Activated CD4-positive, alpha-beta T cell treated with anti-CD3 and anti-CD28 coated beads for 36 hours (primary cell): ENCODE data around the gene EIPR1. TPM values are rescaled to one million over a fixed set of nuclear protein-coding genes. Genes with fewer than 3 reads are reported as not detected.

Experiments used
- ATAC-seq: fragments of 200-7000 bp; cut with Tn5 transposase; one replicate; pipeline ENCODE4 v1.10.0; 2021; ENCODE audit warnings: mild to moderate bottlenecking, moderate library complexity
- CTCF ChIA-PET: fragments of 350-600 bp; sonication (Branson Sonifier 250); formaldehyde crosslinking; loops from one replicate; lab custom pipeline; 2021; ENCODE audit warnings: antibody characterized with exemption; lab: Charles Lee
- POLR2A ChIA-PET: fragments of 350-600 bp; sonication (Branson Sonifier 250); formaldehyde crosslinking; loops from one replicate; lab custom pipeline; 2021; ENCODE audit warnings: antibody characterized with exemption, inconsistent platforms; lab: Charles Lee
- DNase-seq: peaks from one replicate; pipeline ENCODE4 v3.0.0-alpha.2; 2020
- H3K27ac Mint-ChIP-seq: one replicate; pipeline ENCODE4 v1.8.0; 2021; ENCODE audit warnings: mixed read lengths
- H3K27me3 Mint-ChIP-seq: one replicate; pipeline ENCODE4 v1.8.0; 2021; ENCODE audit warnings: mixed read lengths
- H3K36me3 Mint-ChIP-seq: one replicate; pipeline ENCODE4 v1.8.0; 2021; ENCODE audit warnings: low read depth, mixed read lengths
- H3K4me1 Mint-ChIP-seq: one replicate; pipeline ENCODE4 v1.8.0; 2021; ENCODE audit warnings: mixed read lengths
- H3K4me3 Mint-ChIP-seq: one replicate; pipeline ENCODE4 v1.8.0; 2021; ENCODE audit warnings: mild to moderate bottlenecking, moderate library complexity, mixed read lengths
- H3K9me3 Mint-ChIP-seq: one replicate; pipeline ENCODE4 v1.8.0; 2021; ENCODE audit warnings: low read depth, mixed read lengths
- intact Hi-C, 2 experiments: fragments of 100-400 bp; cut with DNase I in 1 of 2; cut with micrococcal nuclease in 1 of 2; formaldehyde crosslinking; loops; one replicate each; pipeline versions ENCODE4 v1.14.2 to v1.15.1; 2022 to 2024; cut with DNase I, micrococcal nuclease
- total RNA-seq, 2 experiments: library from RNA; stranded (reverse); gene quantifications; one replicate each; pipeline ENCODE4 v1.2.3, GENCODE V29; 2021

The EIPR1 gene
- total RNA-seq, 2 experiments from 2014 or later, result 38.6 to 58.2 TPM

DNA sequence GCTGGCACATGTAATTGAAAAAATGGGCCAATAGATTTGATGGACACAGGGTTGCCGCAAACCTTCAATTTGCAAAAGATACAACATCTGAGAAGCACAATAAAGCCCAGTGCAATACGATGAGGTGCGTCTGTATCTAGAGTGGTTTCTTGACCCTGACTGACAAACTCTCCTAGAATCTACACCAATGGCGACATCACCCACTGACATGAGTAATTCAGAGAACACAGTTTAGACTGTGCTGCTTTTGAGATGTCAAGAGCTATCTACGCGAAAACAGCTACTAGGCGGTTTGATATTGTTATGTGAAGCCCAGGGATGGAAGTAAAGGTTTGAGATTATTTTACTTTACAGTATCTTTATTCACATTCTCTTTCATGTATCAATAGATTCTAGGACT is 104.9 kb downstream of the EIPR1 start:
- DNase-seq (no peak), ATAC-seq (peak; percentile 51)
- H3K27me3 Mint-ChIP-seq, result no peaks in the 10 kb centered on the region
- intact Hi-C loops, result no loop called here
- H3K4me1 Mint-ChIP-seq, result peaks cover 3% of the 10 kb centered on the region
- ChIA-PET CTCF (interaction anchor here (0.6 to 0.7 kb wide), 2 partner anchors 120 to 371 kb away, joined by 3 to 4 read pairs; no protein-coding TSS in a partner anchor), POLR2A (no interaction called here)
- H3K36me3 Mint-ChIP-seq, result peaks cover 48% of the 10 kb centered on the region
- H3K9me3 Mint-ChIP-seq, result peaks cover 13% of the 10 kb centered on the region
- no peak overlapping the region for H3K27ac Mint-ChIP-seq
- H3K4me3 Mint-ChIP-seq, result no peak overlapping the region

DNA sequence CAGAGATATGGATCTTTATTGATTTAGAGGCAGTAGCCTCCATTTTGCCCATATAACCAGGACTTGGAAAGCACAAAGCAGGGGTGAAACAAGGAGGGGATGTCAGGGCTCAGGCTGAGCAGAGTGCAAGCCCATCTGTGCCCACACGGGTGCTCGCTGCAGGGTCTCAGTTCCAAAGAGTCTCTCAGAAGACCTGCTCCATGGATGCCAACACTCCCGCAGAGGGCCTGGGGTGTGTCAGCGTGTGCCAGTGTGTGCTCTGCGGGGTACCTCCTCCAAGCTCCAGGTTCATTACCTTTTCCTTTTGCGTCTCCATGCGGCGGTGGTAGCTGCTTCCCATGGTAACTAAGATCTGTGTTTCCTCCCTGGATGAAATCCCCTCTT is 107.5 kb downstream of the EIPR1 start:
- peaks cover 35% of the 10 kb centered on the region for H3K36me3 Mint-ChIP-seq
- H3K27ac Mint-ChIP-seq, result no peak overlapping the region
- POLR2A ChIA-PET, result interaction anchor here (0.7 kb wide), 1 partner anchor 53 kb away, joined by 3 read pairs; no protein-coding TSS in a partner anchor
- peaks cover 3% of the 10 kb centered on the region for H3K4me1 Mint-ChIP-seq
- CTCF ChIA-PET, result no interaction called here
- no peaks in the 10 kb centered on the region for H3K27me3 Mint-ChIP-seq
- intact Hi-C loops, result no loop called here
- H3K9me3 Mint-ChIP-seq, result peaks cover 4% of the 10 kb centered on the region
- no peak for DNase-seq
- no peak overlapping the region for H3K4me3 Mint-ChIP-seq
- ATAC-seq, result no peak

- Mint-ChIP-seq H3K9me3 (peaks cover 2% of the 10 kb centered on the region), H3K36me3 (peaks cover 31% of the 10 kb centered on the region), H3K27ac (no peak overlapping the region), H3K27me3 (no peaks in the 10 kb centered on the region), H3K4me1 (peaks cover 3% of the 10 kb centered on the region), H3K4me3 (no peak overlapping the region)
- intact Hi-C loops, result no loop called here
- DNase-seq (no peak), ATAC-seq (no peak)
- POLR2A ChIA-PET, result interaction anchor here (0.7 kb wide), 1 partner anchor 52 kb away, joined by 3 read pairs; no protein-coding TSS in a partner anchor
- CTCF ChIA-PET, result interaction anchor here (0.6 kb wide), 1 partner anchor 73 kb away, joined by 5 read pairs; no protein-coding TSS in a partner anchor
Measured at GRCh38 chr2:3269425-3270094, 108.1 kb downstream of the EIPR1 start.

DNA sequence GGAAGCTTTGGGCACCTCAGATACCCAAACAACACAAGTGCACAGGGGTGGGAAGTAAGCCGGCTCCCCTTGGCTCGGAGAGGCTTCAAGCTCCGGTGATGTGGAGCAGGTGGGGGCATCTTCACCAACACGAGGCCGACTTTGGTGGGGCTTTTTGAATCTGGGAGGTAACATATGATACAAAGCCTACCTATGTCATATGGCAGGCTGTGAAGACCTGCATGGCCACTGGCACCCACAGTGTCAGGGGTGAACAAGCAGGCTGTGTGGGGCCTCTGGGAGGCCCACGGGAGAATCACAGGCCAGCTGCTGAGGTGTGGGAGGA is 109.0 kb downstream of the EIPR1 start:
- H3K36me3 Mint-ChIP-seq, result peaks cover 28% of the 10 kb centered on the region
- H3K4me1 Mint-ChIP-seq, result peaks cover 3% of the 10 kb centered on the region
- peaks cover 2% of the 10 kb centered on the region for H3K9me3 Mint-ChIP-seq
- no peak overlapping the region for H3K4me3 Mint-ChIP-seq
- intact Hi-C loops, result no loop called here
- no peak overlapping the region for H3K27ac Mint-ChIP-seq
- no peaks in the 10 kb centered on the region for H3K27me3 Mint-ChIP-seq
- ChIA-PET POLR2A (no interaction called here), CTCF (no interaction called here)
- DNase-seq (no peak), ATAC-seq (no peak)

- Mint-ChIP-seq H3K4me3 (no peak overlapping the region), H3K4me1 (peaks cover 3% of the 10 kb centered on the region), H3K27ac (no peak overlapping the region), H3K27me3 (no peaks in the 10 kb centered on the region), H3K36me3 (peaks cover 30% of the 10 kb centered on the region), H3K9me3 (peaks cover 2% of the 10 kb centered on the region)
- no peak for ATAC-seq
- intact Hi-C loops, result no loop called here
- POLR2A ChIA-PET, result no interaction called here
- DNase-seq, result no peak
- CTCF ChIA-PET, result no interaction called here
Measured at GRCh38 chr2:3267869-3268704, 109.5 kb downstream of the EIPR1 start.

- POLR2A ChIA-PET, result no interaction called here
Measured at GRCh38 chr2:3266925-3267867, 110.4 kb downstream of the EIPR1 start.

DNA sequence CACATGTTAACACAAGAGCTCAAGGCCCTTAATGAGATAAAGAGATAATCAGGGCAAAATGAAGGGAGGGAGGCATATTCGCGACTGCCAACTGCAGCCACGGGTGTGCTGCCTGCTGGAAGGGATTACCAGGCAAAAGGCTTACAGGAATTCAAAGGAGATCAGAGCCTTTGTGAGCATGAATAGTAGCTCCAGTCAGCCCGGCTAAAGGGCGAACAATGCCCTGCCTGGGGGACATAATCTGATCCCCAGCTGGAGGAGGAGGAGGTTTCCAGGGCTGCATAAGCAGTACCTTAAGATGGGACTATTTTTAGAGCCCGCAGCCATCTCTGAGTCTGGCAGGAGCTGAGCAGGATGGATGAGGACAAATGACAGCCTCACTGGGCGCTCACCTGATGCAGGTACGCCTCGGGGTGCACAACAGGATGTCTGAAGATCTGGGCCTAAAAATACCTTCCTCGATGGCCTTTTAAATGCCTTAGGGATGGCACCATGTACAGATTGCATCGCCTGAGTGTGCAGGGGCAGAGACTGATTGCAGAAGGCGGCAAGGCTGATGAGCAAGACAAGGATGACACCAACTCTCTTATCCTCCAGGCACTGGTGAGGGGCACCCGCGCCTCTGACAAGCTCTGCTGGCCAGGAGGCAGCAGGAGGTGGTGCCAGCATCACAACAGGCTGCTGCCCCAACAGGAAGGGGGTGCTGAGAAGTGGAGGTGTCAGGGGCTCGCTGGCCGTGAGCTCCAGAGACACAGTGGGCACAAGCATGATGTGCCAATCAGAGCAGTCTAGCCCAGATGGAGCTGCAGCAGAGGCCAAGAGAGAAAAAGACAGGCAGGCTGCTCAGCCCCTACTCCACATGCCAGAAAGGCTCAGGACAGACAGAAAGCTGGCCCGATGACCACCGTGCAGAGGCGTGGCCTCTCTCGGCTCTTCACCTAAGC is 111.4 kb downstream of the EIPR1 start:
- no peaks in the 10 kb centered on the region for H3K9me3 Mint-ChIP-seq
- H3K4me3 Mint-ChIP-seq, result no peak overlapping the region
- no peaks in the 10 kb centered on the region for H3K27me3 Mint-ChIP-seq
- H3K27ac Mint-ChIP-seq, result no peak overlapping the region
- ATAC-seq (no peak), DNase-seq (no peak)
- peaks cover 22% of the 10 kb centered on the region for H3K36me3 Mint-ChIP-seq
- ChIA-PET POLR2A (no interaction called here), CTCF (interaction anchor here (1.1 kb wide), 1 partner anchor 24 kb away, joined by 3 read pairs; no protein-coding TSS in a partner anchor)
- intact Hi-C loops, result no loop called here
- H3K4me1 Mint-ChIP-seq, result no peaks in the 10 kb centered on the region

More at GRCh38 chr2:3266925-3267867, 110.4 kb downstream of the EIPR1 start:
- no peaks in the 10 kb centered on the region for H3K9me3 Mint-ChIP-seq
- DNase-seq (no peak), ATAC-seq (no peak)
- no peaks in the 10 kb centered on the region for H3K27me3 Mint-ChIP-seq
- no peak overlapping the region for H3K27ac Mint-ChIP-seq
- peaks cover 29% of the 10 kb centered on the region for H3K36me3 Mint-ChIP-seq
- intact Hi-C loops, result no loop called here
- H3K4me1 Mint-ChIP-seq, result no peaks in the 10 kb centered on the region
- CTCF ChIA-PET, result no interaction called here
- no peak overlapping the region for H3K4me3 Mint-ChIP-seq

DNA sequence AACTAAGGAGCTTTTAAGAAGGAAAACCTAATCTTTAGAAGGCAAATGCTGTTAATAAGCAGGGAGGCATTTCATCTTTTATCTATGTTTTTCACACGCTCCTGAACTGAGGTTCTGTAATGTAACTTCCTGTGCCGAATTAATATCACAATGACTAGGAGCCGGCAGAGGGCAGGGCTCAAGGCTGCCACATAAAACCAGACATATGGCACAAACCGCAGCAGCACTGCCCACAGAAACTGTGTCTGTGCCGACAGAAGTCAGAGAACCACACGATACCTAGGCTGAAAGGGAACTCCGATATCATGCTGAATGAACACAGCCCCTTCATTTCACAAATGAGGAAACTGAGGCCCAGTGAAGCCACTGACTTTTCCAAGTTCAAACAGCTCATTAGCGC is 112.1 kb downstream of the EIPR1 start:
- Mint-ChIP-seq H3K4me3 (no peak overlapping the region), H3K27ac (no peak overlapping the region), H3K36me3 (peaks cover 21% of the 10 kb centered on the region), H3K4me1 (no peaks in the 10 kb centered on the region), H3K27me3 (no peaks in the 10 kb centered on the region), H3K9me3 (no peaks in the 10 kb centered on the region)
- POLR2A ChIA-PET, result no interaction called here
- CTCF ChIA-PET, result interaction anchor here (1.1 kb wide), 1 partner anchor 24 kb away, joined by 3 read pairs; no protein-coding TSS in a partner anchor
- no peak for DNase-seq
- intact Hi-C loops, result no loop called here
- ATAC-seq, result no peak

DNA sequence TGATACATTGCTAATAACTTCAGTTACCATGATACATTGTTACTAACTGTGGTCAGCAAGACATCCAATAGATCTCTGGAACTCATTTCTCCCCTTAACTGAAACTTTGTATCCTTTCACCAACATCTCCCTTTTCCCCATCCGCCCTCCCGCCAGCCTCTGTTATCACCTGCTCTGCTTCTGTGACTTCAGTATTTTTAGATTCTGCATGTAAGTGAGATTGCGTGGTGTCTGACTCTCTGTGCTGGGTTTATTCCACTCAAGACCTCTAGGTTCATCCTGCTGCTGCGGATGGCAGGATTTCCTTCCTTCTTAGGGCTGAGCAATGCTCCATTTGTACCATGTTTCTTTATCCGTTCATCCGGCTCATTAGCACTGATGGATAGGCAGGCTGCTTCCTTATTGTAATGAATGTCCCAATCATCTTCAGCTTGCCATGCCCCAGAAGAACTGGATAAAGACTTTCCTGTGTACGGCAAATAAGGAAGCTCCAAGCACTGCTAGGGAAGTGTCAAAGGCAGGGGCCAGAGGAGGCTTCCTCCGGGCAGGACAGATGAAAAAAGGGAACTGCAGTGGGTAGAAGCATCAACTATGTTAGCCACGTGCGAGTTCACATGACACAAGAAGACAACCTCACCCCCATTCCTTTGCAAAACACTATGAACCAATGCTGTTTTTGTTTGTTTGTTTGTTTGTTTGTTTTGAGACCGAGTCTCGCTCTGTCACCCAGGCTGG is 113.4 kb downstream of the EIPR1 start:
- POLR2A ChIA-PET, result no interaction called here
- CTCF ChIA-PET, result no interaction called here
- intact Hi-C loops, result no loop called here
- ATAC-seq (no peak), DNase-seq (no peak)
- Mint-ChIP-seq H3K4me1 (peaks cover 4% of the 10 kb centered on the region), H3K36me3 (peaks cover 18% of the 10 kb centered on the region), H3K27ac (no peak overlapping the region), H3K4me3 (no peak overlapping the region), H3K9me3 (no peaks in the 10 kb centered on the region), H3K27me3 (no peaks in the 10 kb centered on the region)

DNA sequence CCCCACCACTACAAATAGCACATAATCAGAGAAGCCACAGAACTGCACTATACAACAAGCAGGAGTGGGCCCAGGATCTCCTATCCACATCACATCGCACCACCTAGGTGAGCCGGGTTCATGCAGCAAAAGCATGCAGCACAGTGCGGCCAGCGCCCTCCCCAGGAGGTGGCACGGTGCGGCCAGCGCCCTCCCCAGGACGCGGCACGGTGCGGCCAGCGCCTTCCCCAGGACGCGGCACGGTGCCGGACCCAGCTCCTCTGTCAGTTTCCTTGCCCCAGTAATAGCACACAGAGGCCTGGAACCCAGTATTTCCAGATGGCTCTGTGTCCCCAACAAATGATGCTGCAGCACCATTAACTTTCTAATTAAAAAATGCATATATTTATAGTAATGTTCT is 114.1 kb downstream of the EIPR1 start:
- Mint-ChIP-seq H3K4me1 (peaks cover 9% of the 10 kb centered on the region), H3K9me3 (no peaks in the 10 kb centered on the region), H3K27ac (no peak overlapping the region), H3K4me3 (no peak overlapping the region), H3K36me3 (peaks cover 19% of the 10 kb centered on the region), H3K27me3 (no peaks in the 10 kb centered on the region)
- DNase-seq (no peak), ATAC-seq (no peak)
- ChIA-PET CTCF (interaction anchor here (0.5 kb wide), 1 partner anchor 9 kb away, joined by 5 read pairs; no protein-coding TSS in a partner anchor), POLR2A (no interaction called here)
- intact Hi-C loops, result no loop called here
